MCF 10A (cell line): ENCODE data around the gene ARHGAP23. TPM values are rescaled to one million over a fixed set of nuclear protein-coding genes. Genes with fewer than 3 reads are reported as not detected.

Experiments used
- BruUV-seq: library from RNA; stranded (reverse); fragments of 400-500 nt; replicated peaks from 2 replicates; lab custom pipeline; 2021; lab: Mats Ljungman, UMichigan
- CTCF ChIA-PET: fragments of 300-600 bp; sonication (Branson Sonifier 250); formaldehyde crosslinking; extraction: SDS; loops from one replicate; lab custom pipeline; 2021; ENCODE audit warnings: antibody characterized with exemption, inconsistent platforms; lab: Yijun Ruan, JAX
- POLR2A ChIA-PET: fragments of 300-600, 350-650 bp; sonication (Branson Sonifier 250); formaldehyde crosslinking; extraction: SDS; loops from one replicate; lab custom pipeline; 2020; ENCODE audit warnings: antibody characterized with exemption, inconsistent platforms; lab: Yijun Ruan, JAX
- DNase-seq: peaks from one replicate; pipeline ENCODE4 v3.0.0-alpha.2; 2018; ENCODE audit not compliant: unreplicated experiment
- H3K27ac Mint-ChIP-seq: one replicate; pipeline ENCODE4 v1.8.0; 2022; ENCODE audit warnings: mild to moderate bottlenecking, low read depth, mixed read lengths; ENCODE audit not compliant: unreplicated experiment
- H3K27me3 Mint-ChIP-seq: one replicate; pipeline ENCODE4 v1.8.0; 2022; ENCODE audit warnings: mixed read lengths; ENCODE audit not compliant: insufficient read depth, unreplicated experiment
- H3K36me3 Mint-ChIP-seq: one replicate; pipeline ENCODE4 v1.8.0; 2022; ENCODE audit warnings: mild to moderate bottlenecking, moderate library complexity, mixed read lengths; ENCODE audit not compliant: insufficient read depth, unreplicated experiment
- H3K4me1 Mint-ChIP-seq: one replicate; pipeline ENCODE4 v1.8.0; 2022; ENCODE audit warnings: mixed read lengths; ENCODE audit not compliant: insufficient read depth, unreplicated experiment
- H3K4me3 Mint-ChIP-seq: one replicate; pipeline ENCODE4 v1.8.0; 2022; ENCODE audit warnings: mild to moderate bottlenecking, moderate library complexity, mixed read lengths; ENCODE audit not compliant: unreplicated experiment
- H3K9me3 Mint-ChIP-seq: one replicate; pipeline ENCODE4 v1.8.0; 2022; ENCODE audit warnings: mixed read lengths; ENCODE audit not compliant: unreplicated experiment
- CTCF ChIP-seq: fragments of 200-600 bp; IDR thresholded peaks from one replicate; pipeline ENCODE4 v1.8.0; 2022; ENCODE audit warnings: antibody characterized with exemption, mild to moderate bottlenecking; ENCODE audit not compliant: unreplicated experiment
- intact Hi-C: fragments of 100-400 bp; cut with micrococcal nuclease; formaldehyde crosslinking; loops from 2 replicates; pipeline ENCODE4 v1.14.1; 2022
- total RNA-seq: library from RNA; stranded (reverse); gene quantifications from 2 replicates; pipeline ENCODE4 v1.2.3, GENCODE V29; 2022

The ARHGAP23 gene
- total RNA-seq, 1 experiment from 2014 or later: 23.2 TPM

DNA sequence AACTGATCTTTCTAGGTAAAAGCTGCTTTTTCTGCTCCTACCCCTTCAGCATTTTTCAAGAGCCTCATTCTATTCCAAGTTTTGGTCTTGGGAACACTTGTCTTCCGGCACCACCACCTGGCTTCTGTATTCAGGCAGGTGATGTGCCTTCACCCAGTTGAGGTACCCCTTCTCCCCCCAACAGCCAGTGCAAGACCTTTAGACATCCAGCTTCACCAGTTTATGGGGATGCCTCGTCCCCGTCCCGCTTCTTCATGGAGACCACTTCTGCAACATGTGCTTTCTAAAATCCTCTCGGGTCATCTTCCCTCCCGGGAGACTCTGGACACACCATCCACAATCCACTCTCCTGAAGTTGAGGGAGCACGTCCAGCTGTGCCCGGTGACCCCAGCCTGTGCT, 107.6 kb downstream of the ARHGAP23 start:
- TF ChIP-seq CTCF: no peak
- POLR2A ChIA-PET: no interaction called here
- H3K9me3 Mint-ChIP-seq: no peaks in the 10 kb centered on the region
- no peak overlapping the region for H3K4me3 Mint-ChIP-seq
- no peak overlapping the region for H3K27ac Mint-ChIP-seq
- peaks cover 37% of the 10 kb centered on the region for H3K27me3 Mint-ChIP-seq
- CTCF ChIA-PET: interaction anchor here (1.2 kb wide), 1 partner anchor 22 kb away, joined by 3 read pairs; no protein-coding TSS in a partner anchor
- intact Hi-C loops: no loop called here
- DNase-seq: no peak
- H3K4me1 Mint-ChIP-seq: no peaks in the 10 kb centered on the region
- H3K36me3 Mint-ChIP-seq: peaks cover 5% of the 10 kb centered on the region
- no TSS peak for BruUV-seq

- Mint-ChIP-seq H3K4me3 (no peak overlapping the region), H3K36me3 (peaks cover 5% of the 10 kb centered on the region), H3K9me3 (no peaks in the 10 kb centered on the region), H3K27me3 (peaks cover 41% of the 10 kb centered on the region), H3K27ac (no peak overlapping the region), H3K4me1 (no peaks in the 10 kb centered on the region)
- ChIA-PET POLR2A (no interaction called here), CTCF (interaction anchor here (0.5 to 1.2 kb wide), 4 partner anchors 13 to 133 kb away, joined by 3 to 4 read pairs (median 3); no protein-coding TSS in a partner anchor)
- TF ChIP-seq CTCF: no peak
- no peak for DNase-seq
- intact Hi-C loops: no loop called here
- BruUV-seq: no TSS peak
Observed at GRCh38 chr17:38536661-38537060, 108.4 kb downstream of the ARHGAP23 start.

- Mint-ChIP-seq H3K4me3 (no peak overlapping the region), H3K4me1 (no peaks in the 10 kb centered on the region), H3K9me3 (no peaks in the 10 kb centered on the region), H3K27ac (no peak overlapping the region), H3K36me3 (no peaks in the 10 kb centered on the region), H3K27me3 (peaks cover 32% of the 10 kb centered on the region)
- CTCF ChIA-PET: no interaction called here
- no peak for TF ChIP-seq CTCF
- POLR2A ChIA-PET: no interaction called here
- no peak for DNase-seq
- intact Hi-C loops: no loop called here
- no TSS peak for BruUV-seq
Observed at GRCh38 chr17:38538906-38539305, 110.6 kb downstream of the ARHGAP23 start.

GRCh38 chr17:38539386-38539785, 111.1 kb downstream of the ARHGAP23 start:
- Mint-ChIP-seq H3K4me1 (no peaks in the 10 kb centered on the region), H3K27ac (no peak overlapping the region), H3K4me3 (no peak overlapping the region), H3K36me3 (no peaks in the 10 kb centered on the region), H3K27me3 (peaks cover 32% of the 10 kb centered on the region), H3K9me3 (no peaks in the 10 kb centered on the region)
- TF ChIP-seq CTCF: no peak
- no TSS peak for BruUV-seq
- ChIA-PET CTCF (no interaction called here), POLR2A (no interaction called here)
- intact Hi-C loops: no loop called here
- DNase-seq: no peak
